Gastrocnemius medialis (tissue), 4 donors: ENCODE measurements around the gene PRKN. TPM values are rescaled to one million over a fixed set of nuclear protein-coding genes. Genes with fewer than 3 reads are reported as not detected.

ENCODE experiments used
- ATAC-seq, 2 donors: fragments of 150-250 bp; one replicate each; pipeline ENCODE4 v1.9.1; 2016
- DNase-seq, 2 donors: peaks; one replicate each; pipeline ENCODE4 v3.0.0-alpha.2; 2019
- H3K27ac ChIP-seq, 4 donors: fragments of 200-600 bp; sonication (generic); 1 replicate in 1 of 4; 2 replicates in 3 of 4; pipeline ENCODE4 v1.5.1; 2016 to 2018; ENCODE audit warnings: mild to moderate bottlenecking in 2 of 4, moderate library complexity in 1 of 4
- H3K27me3 ChIP-seq, 3 donors: fragments of 200-600 bp; sonication (generic) in 2 of 3; 1 replicate in 1 of 3; 2 replicates in 2 of 3; pipeline versions ENCODE4 v1.5.1 to v1.6.0; 2016 to 2019; ENCODE audit warnings: mild to moderate bottlenecking in 1 of 3, moderate library complexity in 1 of 3
- H3K36me3 ChIP-seq, 2 donors: fragments of 200-600 bp; sonication (generic) in 1 of 2; one replicate each; pipeline ENCODE4 v1.5.1; 2017 to 2018
- H3K4me1 ChIP-seq, 2 donors: fragments of 200-600 bp; sonication (generic) in 1 of 2; one replicate each; pipeline ENCODE4 v1.5.1; 2016 to 2017; ENCODE audit warnings: mild to moderate bottlenecking in 2 of 2
- H3K4me3 ChIP-seq, 4 donors: fragments of 200-600 bp; sonication (generic) in 3 of 4; 1 replicate in 1 of 4; 2 replicates in 3 of 4; pipeline ENCODE4 v1.5.1; 2016 to 2019; ENCODE audit warnings: mild to moderate bottlenecking in 2 of 4
- H3K9me3 ChIP-seq, 3 donors: fragments of 200-600 bp; sonication (generic) in 2 of 3; 1 replicate in 1 of 3; 2 replicates in 2 of 3; pipeline ENCODE4 v1.5.1; 2016 to 2019
- POLR2A ChIP-seq, 2 donors: fragments of 450-650 bp; IDR thresholded peaks; one replicate each; pipeline ENCODE4 v1.6.1; 2017; ENCODE audit warnings: antibody characterized with exemption in 2 of 2, mild to moderate bottlenecking in 2 of 2, moderate library complexity in 2 of 2
- in situ Hi-C, 4 donors: fragments of 200-750 bp; cut with MboI; loops; one replicate each; pipeline versions ENCODE4 v1.15.0 to v1.8.0; 2017; ENCODE audit warnings: low sequenced_read_pairs in 4 of 4
- intact Hi-C: fragments of 100-400 bp; cut with DNase I; formaldehyde crosslinking; loops from one replicate; pipeline ENCODE4 v1.15.1; 2023; ENCODE audit warnings: low total_unique reads
- total RNA-seq, 4 donors: library from RNA; depleted of rRNA; stranded (reverse); fragments of >200 nt; gene quantifications; one replicate each; pipeline versions ENCODE4 v1.1.0 to v1.2.3, GENCODE V29; 2016
- TF ChIP-seq, protein P1 (sequence below), 5 experiments: fragments of 450-650 bp in 3 of 5; fragments of 200-600 bp in 2 of 5; sonication (generic) in 2 of 5; IDR thresholded peaks in 4 of 5; conservative IDR thresholded peaks in 1 of 5; 1 replicate in 4 of 5; 2 replicates in 1 of 5; pipeline ENCODE4 v1.5.1; 2016 to 2019; ENCODE audit warnings: antibody characterized with exemption in 5 of 5, mild to moderate bottlenecking in 3 of 5, moderate library complexity in 3 of 5

The PRKN gene
- total RNA-seq, 4 donors from 2014 or later = 8.4 to 21.6 (median 13.7) TPM

DNA sequence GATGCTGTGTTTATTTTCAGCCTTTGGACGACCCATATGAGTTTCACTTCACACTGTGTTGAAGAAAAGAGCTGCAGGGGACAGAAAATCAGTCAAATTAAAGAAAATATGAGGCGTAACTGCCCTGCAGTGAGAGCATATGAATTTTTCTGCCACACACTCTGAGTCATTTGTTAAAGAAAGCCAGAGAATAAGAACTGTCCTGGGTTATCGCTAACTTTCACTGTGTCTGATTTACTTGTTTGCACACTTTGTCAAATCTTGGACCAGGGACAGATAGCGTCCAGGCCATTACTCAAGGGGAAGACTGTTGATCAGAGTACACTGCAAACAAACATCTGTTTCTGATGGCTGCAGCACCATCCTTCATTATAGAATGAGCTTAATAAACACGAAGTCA is 1326.9 kb downstream of the PRKN start:
- Histone ChIP-seq H3K27ac (no peak overlapping the region), H3K27me3 (no peaks in the 10 kb centered on the region), H3K9me3 (no peaks in the 10 kb centered on the region), H3K4me1 (peaks cover 5 to 7% of the 10 kb centered on the region in 2 donors), H3K36me3 (no peaks in the 10 kb centered on the region), H3K4me3 (no peak overlapping the region)
- in situ Hi-C loops (loop anchor here in 2 of 4 donors (25.0 kb wide), 1 partner anchor 1337 kb away; the partner anchor contains the start of genes PACRG (in 2 of the 2) and PRKN (in 2 of the 2)), intact Hi-C loops (no loop called here)
- DNase-seq (no peak), ATAC-seq (no peak)
- TF ChIP-seq POLR2A (IDR thresholded peaks at IDR 0.05) = no peak

- no peak for ATAC-seq
- no peak overlapping the region for H3K27ac ChIP-seq
- TF ChIP-seq, protein P1, sequence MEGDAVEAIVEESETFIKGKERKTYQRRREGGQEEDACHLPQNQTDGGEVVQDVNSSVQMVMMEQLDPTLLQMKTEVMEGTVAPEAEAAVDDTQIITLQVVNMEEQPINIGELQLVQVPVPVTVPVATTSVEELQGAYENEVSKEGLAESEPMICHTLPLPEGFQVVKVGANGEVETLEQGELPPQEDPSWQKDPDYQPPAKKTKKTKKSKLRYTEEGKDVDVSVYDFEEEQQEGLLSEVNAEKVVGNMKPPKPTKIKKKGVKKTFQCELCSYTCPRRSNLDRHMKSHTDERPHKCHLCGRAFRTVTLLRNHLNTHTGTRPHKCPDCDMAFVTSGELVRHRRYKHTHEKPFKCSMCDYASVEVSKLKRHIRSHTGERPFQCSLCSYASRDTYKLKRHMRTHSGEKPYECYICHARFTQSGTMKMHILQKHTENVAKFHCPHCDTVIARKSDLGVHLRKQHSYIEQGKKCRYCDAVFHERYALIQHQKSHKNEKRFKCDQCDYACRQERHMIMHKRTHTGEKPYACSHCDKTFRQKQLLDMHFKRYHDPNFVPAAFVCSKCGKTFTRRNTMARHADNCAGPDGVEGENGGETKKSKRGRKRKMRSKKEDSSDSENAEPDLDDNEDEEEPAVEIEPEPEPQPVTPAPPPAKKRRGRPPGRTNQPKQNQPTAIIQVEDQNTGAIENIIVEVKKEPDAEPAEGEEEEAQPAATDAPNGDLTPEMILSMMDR (IDR thresholded peaks at IDR 0.05 in 4 of 5, conservative IDR thresholded peaks at IDR 0.05 in 1 of 5) = no peak
- TF ChIP-seq POLR2A (IDR thresholded peaks at IDR 0.05) = no peak
- no peaks in the 10 kb centered on the region for H3K36me3 ChIP-seq
- in situ Hi-C loops (no loop called here), intact Hi-C loops (no loop called here)
- H3K9me3 ChIP-seq = no peaks in the 10 kb centered on the region
- no peak for DNase-seq
- no peaks in the 10 kb centered on the region for H3K27me3 ChIP-seq
- no peak overlapping the region for H3K4me3 ChIP-seq
- H3K4me1 ChIP-seq = peaks cover 9 to 18% of the 10 kb centered on the region in 2 donors
These were observed 1331.0 kb downstream of the PRKN start for GRCh38 chr6:161396539-161396938.

DNA sequence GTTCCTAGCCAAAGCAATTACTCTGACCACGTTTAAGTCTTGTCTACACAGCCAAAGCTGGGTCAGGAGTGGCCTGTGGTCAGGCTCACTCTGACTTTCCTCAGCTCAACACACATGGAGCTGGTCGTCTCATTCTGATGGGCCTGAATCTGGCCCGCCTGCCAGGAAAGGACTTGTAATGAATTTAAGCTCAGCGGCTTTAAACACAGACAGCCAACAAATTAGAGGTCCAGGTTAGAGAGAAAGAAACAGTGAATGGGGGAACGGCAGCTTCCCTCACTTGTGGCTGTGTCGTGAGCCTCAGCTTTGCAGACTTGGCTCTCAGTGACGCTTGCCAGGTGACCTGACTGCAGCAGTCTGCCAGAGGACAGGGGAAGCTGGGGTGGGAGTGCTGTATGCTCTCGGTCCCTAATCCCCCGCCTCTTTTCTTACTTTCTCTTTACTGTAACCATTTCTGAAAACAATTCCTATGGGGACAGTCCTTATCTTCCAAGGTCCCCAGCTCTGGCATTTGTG is 1331.8 kb downstream of the PRKN start:
- no peaks in the 10 kb centered on the region for H3K9me3 ChIP-seq
- TF ChIP-seq, protein P1 (IDR thresholded peaks at IDR 0.05 in 4 of 5, conservative IDR thresholded peaks at IDR 0.05 in 1 of 5) = no peak
- TF ChIP-seq POLR2A (IDR thresholded peaks at IDR 0.05) = no peak
- H3K36me3 ChIP-seq = no peaks in the 10 kb centered on the region
- intact Hi-C loops (loop anchor here (2.0 kb wide), 2 partner anchors 19 to 49 kb away; no protein-coding TSS in a partner anchor), in situ Hi-C loops (no loop called here)
- ATAC-seq = no peak
- H3K4me1 ChIP-seq = peaks cover 9 to 18% of the 10 kb centered on the region in 2 donors
- H3K4me3 ChIP-seq = no peak overlapping the region
- no peak for DNase-seq
- no peaks in the 10 kb centered on the region for H3K27me3 ChIP-seq
- no peak overlapping the region for H3K27ac ChIP-seq

GRCh38 chr6:161394437-161394836 is 1333.1 kb downstream of the PRKN start:
- no peak for ATAC-seq
- Histone ChIP-seq H3K4me1 (peaks cover 9 to 18% of the 10 kb centered on the region in 2 donors), H3K27ac (no peak overlapping the region), H3K36me3 (no peaks in the 10 kb centered on the region), H3K4me3 (no peak overlapping the region), H3K9me3 (no peaks in the 10 kb centered on the region), H3K27me3 (no peaks in the 10 kb centered on the region)
- in situ Hi-C loops = loop anchor here in 1 of 4 donors (5.0 kb wide), 1 partner anchor 103 kb away; no protein-coding TSS in a partner anchor
- TF ChIP-seq, protein P1 (IDR thresholded peaks at IDR 0.05 in 4 of 5, conservative IDR thresholded peaks at IDR 0.05 in 1 of 5) = no peak
- no peak for TF ChIP-seq POLR2A (IDR thresholded peaks at IDR 0.05)
- intact Hi-C loops = loop anchor here (1.0 to 5.0 kb wide), 4 partner anchors 20 to 303 kb away; no protein-coding TSS in a partner anchor
- DNase-seq = no peak

GRCh38 chr6:161393839-161394364 is 1333.7 kb downstream of the PRKN start:
- Histone ChIP-seq H3K4me1 (peaks cover 9 to 18% of the 10 kb centered on the region in 2 donors), H3K9me3 (no peaks in the 10 kb centered on the region), H3K27ac (peak overlapping the region in 1 of 4 donors; percentile 17), H3K36me3 (no peaks in the 10 kb centered on the region), H3K27me3 (no peaks in the 10 kb centered on the region), H3K4me3 (peak overlapping the region in 3 of 4 donors; percentile 26 to 36 (median 27))
- intact Hi-C loops = loop anchor here (1.0 to 5.0 kb wide), 4 partner anchors 21 to 303 kb away; no protein-coding TSS in a partner anchor
- DNase-seq (peak; percentile 38 to 56), ATAC-seq (peak; percentile 92 to 99)
- in situ Hi-C loops = loop anchor here in 1 of 4 donors (5.0 kb wide), 1 partner anchor 103 kb away; no protein-coding TSS in a partner anchor
- TF ChIP-seq, protein P1 (IDR thresholded peaks at IDR 0.05 in 4 of 5, conservative IDR thresholded peaks at IDR 0.05 in 1 of 5) = peak; percentile 66 to 76 (median 68)
- no peak for TF ChIP-seq POLR2A (IDR thresholded peaks at IDR 0.05)
